Peyer's patch (tissue), 4 donors: ENCODE measurements around the gene RBP5. TPM values are rescaled to one million over a fixed set of nuclear protein-coding genes. Genes with fewer than 3 reads are reported as not detected.

Experiments
- DNase-seq, 3 donors: peaks; one replicate each; pipeline ENCODE4 v3.0.0-alpha.2; 2017 to 2019
- H3K27ac ChIP-seq, 4 donors: fragments of 200-600 bp; sonication (generic); one replicate each; pipeline ENCODE4 v1.5.1; 2016 to 2019
- H3K27me3 ChIP-seq, 2 donors: fragments of 200-600 bp; sonication (generic); one replicate each; pipeline ENCODE4 v1.5.1; 2019
- H3K36me3 ChIP-seq, 3 donors: fragments of 200-600 bp; sonication (generic); one replicate each; pipeline ENCODE4 v1.5.1; 2016 to 2019
- H3K4me1 ChIP-seq, 4 donors: fragments of 200-600 bp; sonication (generic); one replicate each; pipeline ENCODE4 v1.5.1; 2016 to 2019
- H3K4me3 ChIP-seq, 4 donors: fragments of 200-600 bp; sonication (generic); 1 replicate in 3 of 4; 2 replicates in 1 of 4; pipeline ENCODE4 v1.5.1; 2016 to 2019; ENCODE audit warnings: mild to moderate bottlenecking in 1 of 4
- H3K9me3 ChIP-seq, 4 donors: fragments of 200-600 bp; sonication (generic); one replicate each; pipeline ENCODE4 v1.5.1; 2016 to 2019; ENCODE audit warnings: mild to moderate bottlenecking in 1 of 4
- POLR2A ChIP-seq, 2 donors: fragments of 450-650 bp; IDR thresholded peaks; one replicate each; pipeline ENCODE4 v1.5.1; 2017; ENCODE audit warnings: antibody characterized with exemption in 2 of 2, mild to moderate bottlenecking in 2 of 2, moderate library complexity in 2 of 2
- total RNA-seq, 4 donors: library from RNA; depleted of rRNA; stranded (reverse); fragments of >200 nt; gene quantifications; one replicate each; pipeline ENCODE4 v1.1.0, GENCODE V29; 2016
- TF ChIP-seq, protein P1 (sequence below), 6 experiments: fragments of 450-650 bp in 4 of 6; fragments of 200-600 bp in 2 of 6; sonication (generic) in 1 of 6; IDR thresholded peaks; one replicate each; pipeline ENCODE4 v1.5.1; 2017 to 2019; ENCODE audit warnings: antibody characterized with exemption in 6 of 6, mild to moderate bottlenecking in 3 of 6, moderate library complexity in 1 of 6

RBP5 gene
- total RNA-seq, 4 donors from 2014 or later: 3.7 to 64.4 (median 4.3) TPM; not detected in 1

DNA sequence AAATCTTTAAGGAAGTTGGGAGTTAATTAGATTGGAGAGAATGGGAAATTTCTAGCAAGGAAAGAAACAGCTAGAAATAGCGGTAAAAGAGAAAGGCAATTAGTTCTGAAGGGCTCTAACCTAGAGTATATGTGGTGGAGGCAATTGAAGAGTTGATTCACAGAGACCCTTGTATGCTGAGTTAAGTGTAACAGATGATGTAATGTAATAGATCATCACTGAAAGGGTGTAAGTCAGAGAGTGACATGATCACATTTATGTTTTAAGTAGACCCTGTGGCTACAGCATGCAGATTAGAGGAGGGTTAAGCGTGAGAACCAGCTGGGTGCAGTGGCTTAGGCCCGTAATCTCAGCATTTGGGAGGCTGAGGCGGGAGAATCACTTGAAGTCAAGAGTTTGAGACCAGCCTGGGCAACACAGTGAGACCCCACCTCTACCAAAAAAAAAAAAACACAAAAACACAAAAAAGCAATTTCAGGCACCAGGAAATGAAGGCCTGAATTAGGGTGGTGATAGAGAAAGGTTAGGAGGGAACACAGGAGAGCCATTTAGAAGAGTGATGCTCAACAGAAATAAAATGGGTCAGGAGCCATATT, 3.0 kb downstream of the RBP5 start:
- no peaks in the 10 kb centered on the region for H3K27me3 ChIP-seq
- H3K36me3 ChIP-seq: no peaks in the 10 kb centered on the region
- H3K4me1 ChIP-seq: peaks cover 0 to 27% (median 6%) of the 10 kb centered on the region in 4 donors
- H3K9me3 ChIP-seq: no peaks in the 10 kb centered on the region
- no peak overlapping the region for H3K27ac ChIP-seq
- TF ChIP-seq POLR2A (IDR thresholded peaks at IDR 0.05): no peak
- TF ChIP-seq, protein P1, sequence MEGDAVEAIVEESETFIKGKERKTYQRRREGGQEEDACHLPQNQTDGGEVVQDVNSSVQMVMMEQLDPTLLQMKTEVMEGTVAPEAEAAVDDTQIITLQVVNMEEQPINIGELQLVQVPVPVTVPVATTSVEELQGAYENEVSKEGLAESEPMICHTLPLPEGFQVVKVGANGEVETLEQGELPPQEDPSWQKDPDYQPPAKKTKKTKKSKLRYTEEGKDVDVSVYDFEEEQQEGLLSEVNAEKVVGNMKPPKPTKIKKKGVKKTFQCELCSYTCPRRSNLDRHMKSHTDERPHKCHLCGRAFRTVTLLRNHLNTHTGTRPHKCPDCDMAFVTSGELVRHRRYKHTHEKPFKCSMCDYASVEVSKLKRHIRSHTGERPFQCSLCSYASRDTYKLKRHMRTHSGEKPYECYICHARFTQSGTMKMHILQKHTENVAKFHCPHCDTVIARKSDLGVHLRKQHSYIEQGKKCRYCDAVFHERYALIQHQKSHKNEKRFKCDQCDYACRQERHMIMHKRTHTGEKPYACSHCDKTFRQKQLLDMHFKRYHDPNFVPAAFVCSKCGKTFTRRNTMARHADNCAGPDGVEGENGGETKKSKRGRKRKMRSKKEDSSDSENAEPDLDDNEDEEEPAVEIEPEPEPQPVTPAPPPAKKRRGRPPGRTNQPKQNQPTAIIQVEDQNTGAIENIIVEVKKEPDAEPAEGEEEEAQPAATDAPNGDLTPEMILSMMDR (IDR thresholded peaks at IDR 0.05): no peak
- no peak overlapping the region for H3K4me3 ChIP-seq
- no peak for DNase-seq

DNA sequence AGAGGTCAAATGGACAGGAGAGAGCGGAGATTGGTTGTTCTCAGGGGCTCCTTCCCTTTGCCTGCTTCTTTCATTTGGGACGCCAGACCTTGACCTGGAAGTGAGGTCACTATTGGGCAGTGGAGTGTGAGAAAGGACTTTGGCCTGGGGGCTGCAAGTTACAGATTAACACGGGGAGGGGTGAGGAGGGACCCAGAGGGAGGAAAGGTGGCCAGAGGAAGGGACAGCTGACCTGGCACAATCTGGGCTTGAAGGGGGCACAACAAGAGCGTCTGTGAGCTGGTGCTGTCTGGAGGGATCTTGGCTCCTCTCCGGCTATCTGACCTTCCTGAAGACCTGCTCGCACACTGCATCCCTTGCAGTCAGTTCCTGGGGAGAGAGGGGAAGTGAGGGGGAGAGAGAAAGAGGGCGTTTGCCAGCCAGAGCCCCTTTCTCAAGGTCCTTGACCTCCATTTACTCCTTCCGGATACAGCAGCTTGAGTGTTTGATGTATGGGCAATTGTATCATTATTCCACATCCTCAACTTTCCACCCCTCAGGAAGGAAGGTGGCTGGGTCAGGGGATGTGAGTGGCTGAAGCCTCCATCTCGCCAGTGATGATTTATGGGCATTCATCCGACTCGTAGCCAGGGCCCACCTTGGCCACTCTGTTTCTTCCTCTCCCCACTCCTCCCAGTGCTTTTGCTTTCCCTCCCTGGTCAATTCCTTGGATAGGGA, 4.7 kb downstream of the RBP5 start:
- TF ChIP-seq, protein P1 (IDR thresholded peaks at IDR 0.05): no peak
- TF ChIP-seq POLR2A (IDR thresholded peaks at IDR 0.05): no peak
- Histone ChIP-seq H3K4me3 (no peak overlapping the region), H3K9me3 (no peaks in the 10 kb centered on the region), H3K27ac (peak overlapping the region in 1 of 4 donors; percentile 19), H3K36me3 (no peaks in the 10 kb centered on the region), H3K27me3 (no peaks in the 10 kb centered on the region), H3K4me1 (peaks cover 0 to 10% (median 0%) of the 10 kb centered on the region in 4 donors)
- no peak for DNase-seq

DNA sequence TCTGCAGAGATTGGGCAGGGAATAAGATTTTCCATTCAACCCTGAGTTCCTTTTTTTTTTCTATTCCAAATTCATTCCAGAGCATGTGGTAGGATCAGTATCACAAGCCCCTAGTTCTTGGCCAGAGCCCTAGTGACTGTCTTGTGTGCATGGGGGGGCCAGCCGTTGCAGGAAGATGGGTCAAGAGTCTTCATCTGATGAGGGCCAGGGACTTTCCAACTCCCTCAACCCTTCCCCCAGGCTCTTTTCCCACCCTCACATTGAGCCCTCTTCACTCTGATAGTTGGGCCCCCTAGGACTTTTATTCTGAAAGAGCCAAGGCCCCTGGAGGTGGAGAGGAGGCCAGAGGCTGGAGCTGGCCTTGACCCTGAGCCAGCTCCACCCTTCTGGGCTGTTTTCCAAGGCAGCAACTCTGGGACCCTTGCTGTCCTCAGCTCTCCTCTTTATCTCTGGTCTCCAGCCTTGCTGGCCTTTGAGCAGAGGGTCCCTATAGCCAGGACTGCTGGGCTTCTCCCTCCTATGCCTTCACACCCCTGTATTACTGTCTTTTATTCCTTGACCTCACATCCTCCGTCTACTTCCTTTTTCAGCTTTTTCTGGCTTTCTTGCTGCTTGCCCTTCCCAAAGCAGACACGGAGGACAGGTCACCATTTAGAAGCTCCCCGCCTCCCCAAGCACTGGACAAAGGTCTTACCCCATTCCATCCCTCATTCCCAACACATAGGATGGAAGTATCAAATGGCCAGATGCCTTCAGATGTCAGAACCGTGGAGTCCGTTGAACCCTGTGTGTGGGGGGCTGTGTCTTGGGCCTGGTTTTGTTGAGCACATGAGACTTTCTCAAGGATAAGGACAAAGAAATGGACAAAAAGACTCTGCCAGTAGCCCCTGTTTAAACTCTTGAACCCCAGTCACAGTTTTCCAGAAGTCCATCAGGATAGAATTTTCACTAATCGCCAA, 5.6 kb downstream of the RBP5 start:
- Histone ChIP-seq H3K9me3 (no peaks in the 10 kb centered on the region), H3K27ac (peak overlapping the region in 1 of 4 donors; percentile 19), H3K4me1 (peaks cover 0 to 10% (median 0%) of the 10 kb centered on the region in 4 donors), H3K36me3 (no peaks in the 10 kb centered on the region), H3K4me3 (no peak overlapping the region), H3K27me3 (no peaks in the 10 kb centered on the region)
- no peak for TF ChIP-seq POLR2A (IDR thresholded peaks at IDR 0.05)
- TF ChIP-seq, protein P1 (IDR thresholded peaks at IDR 0.05): no peak
- DNase-seq: no peak

DNA sequence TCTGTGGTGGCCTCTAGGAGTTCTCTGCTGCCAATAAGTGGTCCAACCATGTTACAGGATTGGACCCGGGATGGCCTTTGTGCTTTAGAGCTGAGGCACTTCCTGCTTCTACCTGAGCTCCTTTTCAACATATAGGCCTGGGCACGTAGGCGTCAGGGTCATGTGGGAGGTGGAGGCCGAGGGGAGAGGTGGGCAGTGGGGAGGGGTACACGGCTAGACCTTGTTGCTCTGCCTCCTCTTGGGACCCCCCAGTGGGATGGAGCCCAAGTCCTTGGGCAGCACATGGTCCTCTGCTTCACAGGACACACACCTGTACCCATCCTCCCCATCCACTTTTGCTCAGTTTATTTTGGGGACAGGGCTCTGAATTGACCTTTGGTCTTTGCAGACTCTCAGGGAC, 7.4 kb downstream of the RBP5 start:
- no peaks in the 10 kb centered on the region for H3K27me3 ChIP-seq
- no peaks in the 10 kb centered on the region for H3K9me3 ChIP-seq
- H3K36me3 ChIP-seq: peaks cover 0 to 4% (median 0%) of the 10 kb centered on the region in 3 donors
- H3K4me1 ChIP-seq: peaks cover 0 to 10% (median 0%) of the 10 kb centered on the region in 4 donors
- H3K27ac ChIP-seq: no peak overlapping the region
- no peak for DNase-seq
- H3K4me3 ChIP-seq: no peak overlapping the region
- TF ChIP-seq POLR2A (IDR thresholded peaks at IDR 0.05): no peak
- TF ChIP-seq, protein P1 (IDR thresholded peaks at IDR 0.05): no peak

DNA sequence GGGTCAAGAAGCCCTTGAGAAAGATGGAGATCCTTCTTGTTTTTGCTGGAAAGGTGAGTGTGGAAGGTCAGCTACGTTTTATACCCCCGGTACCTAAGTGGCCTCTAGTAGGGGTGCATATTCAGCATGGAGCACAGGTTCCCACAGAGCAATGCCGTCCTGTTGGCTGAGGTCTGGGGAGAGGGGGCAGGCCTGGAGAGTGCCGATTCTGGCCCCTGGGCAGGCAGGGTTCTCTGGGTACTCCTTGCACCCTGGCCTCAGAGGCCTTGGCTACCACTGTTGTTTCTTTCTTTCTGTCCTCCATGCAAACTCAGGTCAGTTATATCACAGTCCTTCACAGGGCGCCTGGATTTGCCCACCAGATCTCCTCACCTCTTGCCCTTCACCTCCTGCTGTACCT, 8.5 kb downstream of the RBP5 start:
- Histone ChIP-seq H3K4me3 (no peak overlapping the region), H3K27ac (no peak overlapping the region), H3K4me1 (peaks cover 0 to 10% (median 0%) of the 10 kb centered on the region in 4 donors), H3K27me3 (no peaks in the 10 kb centered on the region), H3K36me3 (peaks cover 0 to 8% (median 0%) of the 10 kb centered on the region in 3 donors), H3K9me3 (no peaks in the 10 kb centered on the region)
- DNase-seq: no peak
- TF ChIP-seq POLR2A (IDR thresholded peaks at IDR 0.05): no peak
- TF ChIP-seq, protein P1 (IDR thresholded peaks at IDR 0.05): no peak
